SK-N-SH (cell line): Measurements from ENCODE around the gene FBXL7. TPM values are rescaled to one million over a fixed set of nuclear protein-coding genes. Genes with fewer than 3 reads are reported as not detected.

ENCODE experiments used
- CTCF ChIA-PET: fragments of 300-600, 350-600 bp; formaldehyde crosslinking; extraction: SDS; loops from one replicate; lab custom pipeline; 2021; lab: Yijun Ruan, JAX
- POLR2A ChIA-PET: fragments of 350-600 bp; sonication (Branson Sonifier 250); formaldehyde crosslinking; extraction: SDS; loops from one replicate; lab custom pipeline; 2020; ENCODE audit warnings: antibody characterized with exemption, inconsistent platforms; lab: Yijun Ruan, JAX
- DNase-seq: peaks from one replicate; pipeline ENCODE4 v3.0.0; 2012
- H2AFZ ChIP-seq: fragments of 200-600 bp; sonication (generic); 2 replicates; pipeline ENCODE4 v1.8.1; 2016; ENCODE audit warnings: antibody characterized with exemption, mild to moderate bottlenecking, low read depth
- H3F3A ChIP-seq: fragments of 200-600 bp; sonication (generic); replicated peaks from 2 replicates; pipeline ENCODE3; 2016; ENCODE audit warnings: antibody characterized with exemption, mild to moderate bottlenecking; ENCODE audit not compliant: insufficient read depth
- H3K27ac ChIP-seq, 2 experiments: fragments of 200-500 bp in 1 of 2; fragments of 200-600 bp in 1 of 2; sonication (Bioruptor generic) in 1 of 2; sonication (generic), shearing (Covaris generic) in 1 of 2; 2 replicates each; pipeline versions ENCODE4 v1.5.1 to v1.6.1; 2014 to 2016; ENCODE audit warnings: low read depth in 2 of 2, inconsistent platforms in 1 of 2, low read length in 1 of 2, mild to moderate bottlenecking in 1 of 2, mixed read lengths in 1 of 2
- H3K27me3 ChIP-seq: fragments of 200-600 bp; sonication (generic), shearing (Covaris generic); 2 replicates; pipeline ENCODE4 v1.6.1; 2016; ENCODE audit warnings: mixed run types; ENCODE audit not compliant: insufficient read depth
- H3K36me3 ChIP-seq, 2 experiments: fragments of 200-500 bp in 1 of 2; fragments of 200-600 bp in 1 of 2; sonication (Bioruptor generic) in 1 of 2; sonication (generic) in 1 of 2; replicated peaks in 1 of 2; 2 replicates each; pipeline versions ENCODE3 to v1.5.1; 2014 to 2016; ENCODE audit warnings: low read length in 1 of 2, mild to moderate bottlenecking in 1 of 2; ENCODE audit not compliant: insufficient read depth in 2 of 2, control insufficient read depth in 1 of 2
- H3K4me1 ChIP-seq, 2 experiments: fragments of 200-500 bp in 1 of 2; fragments of 200-600 bp in 1 of 2; sonication (Bioruptor generic) in 1 of 2; sonication (generic), shearing (Covaris generic) in 1 of 2; 2 replicates each; pipeline versions ENCODE4 v1.5.1 to v1.6.1; 2014 to 2016; ENCODE audit warnings: low read depth in 1 of 2, low read length in 1 of 2, mixed run types in 1 of 2; ENCODE audit not compliant: insufficient read depth in 2 of 2, control insufficient read depth in 1 of 2
- H3K4me2 ChIP-seq: fragments of 200-600 bp; sonication (generic), shearing (Covaris generic); 2 replicates; pipeline ENCODE4 v1.6.1; 2017; ENCODE audit warnings: mixed run types
- H3K4me3 ChIP-seq, 2 experiments: fragments of 200-500 bp in 1 of 2; fragments of 200-600 bp in 1 of 2; sonication (Bioruptor generic) in 1 of 2; sonication (generic), shearing (Covaris generic) in 1 of 2; 2 replicates each; pipeline versions ENCODE4 v1.5.1 to v1.8.1; 2014 to 2016; ENCODE audit warnings: low read depth in 2 of 2, inconsistent platforms in 1 of 2, low read length in 1 of 2, mild to moderate bottlenecking in 1 of 2, mixed read lengths in 1 of 2, moderate library complexity in 1 of 2
- H3K79me2 ChIP-seq: fragments of 200-600 bp; sonication (generic); 2 replicates; pipeline ENCODE4 v1.8.1; 2017; ENCODE audit warnings: mild to moderate bottlenecking; ENCODE audit not compliant: insufficient read depth
- H3K9ac ChIP-seq: fragments of 200-600 bp; sonication (generic); 2 replicates; pipeline ENCODE4 v1.6.1; 2017; ENCODE audit warnings: mixed run types
- H3K9me2 ChIP-seq: fragments of 200-600 bp; sonication (generic); 2 replicates; pipeline ENCODE4 v1.6.1; 2017; ENCODE audit warnings: mixed run types
- H3K9me3 ChIP-seq: fragments of 200-600 bp; sonication (generic); 2 replicates; pipeline ENCODE4 v1.6.1; 2017; ENCODE audit warnings: mixed run types, mild to moderate bottlenecking, moderate library complexity
- H4K20me1 ChIP-seq: fragments of 200-600 bp; sonication (generic); 2 replicates; pipeline ENCODE4 v1.6.1; 2017; ENCODE audit warnings: mild to moderate bottlenecking, mixed run types; ENCODE audit not compliant: insufficient read depth
- CTCF ChIP-seq: fragments of 200-600 bp; sonication (generic); IDR thresholded peaks from 2 replicates; pipeline ENCODE4 v1.6.1; 2017; ENCODE audit warnings: antibody characterized with exemption, mild to moderate bottlenecking, moderate library complexity
- EP300 ChIP-seq, 2 experiments: IDR thresholded peaks; 2 replicates each; pipeline versions ENCODE4 v1.4.0 to v1.6.1; 2012; ENCODE audit warnings: borderline replicate concordance in 1 of 2, low read depth in 1 of 2, low read length in 1 of 2
- GATA2 ChIP-seq: sonication (generic); formaldehyde crosslinking; IDR thresholded peaks from 2 replicates; pipeline ENCODE4 v1.5.0; 2020; ENCODE audit warnings: mild to moderate bottlenecking, missing genetic modification reagents
- NFIC ChIP-seq: IDR thresholded peaks from 2 replicates; pipeline ENCODE4 v1.4.0; 2012; ENCODE audit warnings: borderline replicate concordance
- POLR2AphosphoS5 ChIP-seq: IDR thresholded peaks from 2 replicates; pipeline ENCODE4 v1.6.1; 2012; ENCODE audit warnings: low read depth, low read length
- RAD21 ChIP-seq: IDR thresholded peaks from 2 replicates; pipeline ENCODE4 v1.6.1; 2012; ENCODE audit warnings: mild to moderate bottlenecking, low read length
- SMC3 ChIP-seq: IDR thresholded peaks from 2 replicates; pipeline ENCODE4 v1.6.1; 2012; ENCODE audit warnings: low read depth, low read length, improper control_type of control experiment
- YY1 ChIP-seq: IDR thresholded peaks from 2 replicates; pipeline ENCODE4 v1.4.0; 2012; ENCODE audit warnings: low read depth, mild to moderate bottlenecking
- ZBTB33 ChIP-seq: IDR thresholded peaks from 2 replicates; pipeline ENCODE4 v1.4.0; 2012; ENCODE audit warnings: low read depth, borderline replicate concordance
- whole genome bisulfite sequencing: methylation state at CpG from one replicate; pipeline ENCODE4 v1.1.6; 2017; ENCODE audit warnings: low lambda C conversion rate; 5-methylcytosine and 5-hydroxymethylcytosine counted together
- polyA plus RNA-seq, 3 experiments: library from polyadenylated mRNA; depleted of rRNA; stranded (reverse); fragments of >200 nt; gene quantifications; 2 replicates each; pipeline ENCODE4 v1.2.3, GENCODE V29; 2012

FBXL7 gene
- polyA plus RNA-seq, 1 of the 3 experiments (the other 2 are of a cell fraction), result 7.0 TPM

GRCh38 chr5:15791859-15792258 lies 291.9 kb downstream of the FBXL7 start (continued):
- TF ChIP-seq GATA2, result no peak
- no peak for TF ChIP-seq SMC3
- TF ChIP-seq ZBTB33, result no peak
- TF ChIP-seq NFIC, result peak; percentile 20; the same call in 1 of the 2 replicates

GRCh38 chr5:15794052-15794985 lies 294.3 kb downstream of the FBXL7 start:
- H3K9me3 ChIP-seq, result no peaks in the 10 kb centered on the region
- no peak overlapping the region; the same call in 1 of the 2 replicates for H2AFZ ChIP-seq
- peaks cover 12 to 31% of the 10 kb centered on the region in 2 experiments for H3K4me1 ChIP-seq
- ChIA-PET CTCF (interaction anchor here (0.9 to 3.3 kb wide), 10 partner anchors 14 to 688 kb away, joined by 3 to 13 read pairs (median 4); no protein-coding TSS in a partner anchor), POLR2A (no interaction called here)
- H3F3A ChIP-seq, result no peaks in the 10 kb centered on the region
- TF ChIP-seq CTCF (peak; percentile 62), POLR2AphosphoS5 (no peak), GATA2 (no peak), YY1 (no peak), SMC3 (peak; percentile 52), RAD21 (peak; percentile 67)
- peaks cover 4% of the 10 kb centered on the region; the same call in 1 of the 2 replicates for H3K79me2 ChIP-seq
- H3K4me2 ChIP-seq, result 0 out of 2 replicates have a peak overlapping the region, but pooled peaks have one; percentile 10
- no peak overlapping the region for H3K9ac ChIP-seq
- no peaks in the 10 kb centered on the region for H3K27me3 ChIP-seq
- H3K27ac ChIP-seq, result peak overlapping the region in 1 of 2 experiments; percentile 67; a peak in 2 of 4 replicates
- WGBS, result 72% methylated on average over 6 of the region's 6 CpGs
- H3K4me3 ChIP-seq, result no peak overlapping the region
- peaks cover 3% of the 10 kb centered on the region; the same call in 1 of the 2 replicates for H4K20me1 ChIP-seq
- peak; percentile 26 for DNase-seq
- no peaks in the 10 kb centered on the region for H3K9me2 ChIP-seq
- H3K36me3 ChIP-seq, result no peaks in the 10 kb centered on the region

GRCh38 chr5:15796096-15796495 lies 296.1 kb downstream of the FBXL7 start:
- no peaks in the 10 kb centered on the region for H3K27me3 ChIP-seq
- H3K4me1 ChIP-seq, result peaks cover 7 to 25% of the 10 kb centered on the region in 2 experiments
- 75% methylated on average over 2 of the region's 2 CpGs for WGBS
- no peaks in the 10 kb centered on the region for H3K9me3 ChIP-seq
- CTCF ChIA-PET, result interaction anchor here (0.6 to 3.3 kb wide), 8 partner anchors 12 to 760 kb away, joined by 3 to 13 read pairs (median 4); no protein-coding TSS in a partner anchor
- no peak overlapping the region for H2AFZ ChIP-seq
- no peak for DNase-seq
- TF ChIP-seq YY1, result no peak
- TF ChIP-seq EP300 (IDR thresholded peaks at IDR 0.05; ENCODE audit: borderline replicate concordance in 1 of 2, low read depth in 1 of 2, low read length in 1 of 2), result no peak
- no peak overlapping the region for H3K4me2 ChIP-seq
- H3K4me3 ChIP-seq, result no peak overlapping the region
- no peaks in the 10 kb centered on the region for H3F3A ChIP-seq
- no peaks in the 10 kb centered on the region for H3K9me2 ChIP-seq
- no peak overlapping the region for H3K9ac ChIP-seq
- no peaks in the 10 kb centered on the region; the same call in 1 of the 2 replicates for H4K20me1 ChIP-seq
- POLR2A ChIA-PET, result no interaction called here
- no peak overlapping the region; a peak in 1 of 4 replicates for H3K27ac ChIP-seq
- peaks cover 4% of the 10 kb centered on the region; the same call in 1 of the 2 replicates for H3K79me2 ChIP-seq
- no peaks in the 10 kb centered on the region for H3K36me3 ChIP-seq
